Thyroid gland (tissue), 4 donors: ENCODE data around the gene GABRP.

Experiments
- POLR2A ChIP-seq, 2 donors: fragments of 450-650 bp; IDR thresholded peaks; one replicate each; pipeline ENCODE4 v1.6.1; 2017; ENCODE audit warnings: antibody characterized with exemption in 2 of 2, mild to moderate bottlenecking in 2 of 2, moderate library complexity in 1 of 2
- TF ChIP-seq, protein P1 (sequence below), 6 experiments: fragments of 200-600 bp in 3 of 6; fragments of 450-650 bp in 3 of 6; sonication (generic) in 3 of 6; IDR thresholded peaks; one replicate each; pipeline ENCODE4 v1.5.1; 2016 to 2019; ENCODE audit warnings: antibody characterized with exemption in 6 of 6, mild to moderate bottlenecking in 2 of 6, inconsistent platforms in 1 of 6, moderate library complexity in 1 of 6

DNA sequence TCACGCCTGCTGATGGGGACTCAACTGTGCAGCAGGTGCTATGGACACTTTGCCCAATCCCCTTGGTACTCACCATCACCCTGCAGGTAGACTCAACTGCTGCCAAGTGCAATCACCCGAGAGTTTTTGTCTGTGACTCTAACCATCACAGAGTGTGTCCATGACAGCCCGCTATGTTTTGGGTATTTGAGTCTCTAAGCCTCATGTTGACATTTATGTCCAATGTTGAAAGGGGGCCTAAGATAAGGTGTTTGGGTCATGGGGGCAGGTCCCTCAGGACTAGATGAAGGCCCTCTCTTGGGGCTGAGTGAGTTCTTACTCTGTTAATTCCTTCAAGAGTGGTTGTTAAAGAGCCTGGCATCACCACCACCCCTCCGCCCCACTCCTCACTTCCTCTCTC is 44.1 kb upstream of the GABRP start:
- TF ChIP-seq, protein P1, sequence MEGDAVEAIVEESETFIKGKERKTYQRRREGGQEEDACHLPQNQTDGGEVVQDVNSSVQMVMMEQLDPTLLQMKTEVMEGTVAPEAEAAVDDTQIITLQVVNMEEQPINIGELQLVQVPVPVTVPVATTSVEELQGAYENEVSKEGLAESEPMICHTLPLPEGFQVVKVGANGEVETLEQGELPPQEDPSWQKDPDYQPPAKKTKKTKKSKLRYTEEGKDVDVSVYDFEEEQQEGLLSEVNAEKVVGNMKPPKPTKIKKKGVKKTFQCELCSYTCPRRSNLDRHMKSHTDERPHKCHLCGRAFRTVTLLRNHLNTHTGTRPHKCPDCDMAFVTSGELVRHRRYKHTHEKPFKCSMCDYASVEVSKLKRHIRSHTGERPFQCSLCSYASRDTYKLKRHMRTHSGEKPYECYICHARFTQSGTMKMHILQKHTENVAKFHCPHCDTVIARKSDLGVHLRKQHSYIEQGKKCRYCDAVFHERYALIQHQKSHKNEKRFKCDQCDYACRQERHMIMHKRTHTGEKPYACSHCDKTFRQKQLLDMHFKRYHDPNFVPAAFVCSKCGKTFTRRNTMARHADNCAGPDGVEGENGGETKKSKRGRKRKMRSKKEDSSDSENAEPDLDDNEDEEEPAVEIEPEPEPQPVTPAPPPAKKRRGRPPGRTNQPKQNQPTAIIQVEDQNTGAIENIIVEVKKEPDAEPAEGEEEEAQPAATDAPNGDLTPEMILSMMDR (IDR thresholded peaks at IDR 0.05): no peak
- no peak for TF ChIP-seq POLR2A (IDR thresholded peaks at IDR 0.05)
